A549 (cell line): Measurements from ENCODE around the gene TRIP10. TPM values are rescaled to one million over a fixed set of nuclear protein-coding genes. Genes with fewer than 3 reads are reported as not detected.

Experiments
- ATAC-seq, 2 experiments: fragments of 200-7000 bp in 1 of 2; fragments of >200 bp in 1 of 2; cut with Nextera tagmentation in 1 of 2; cut with Tn5 transposase in 1 of 2; 3 replicates each; pipeline versions ENCODE4 v1.8.0 to v1.9.1; 2018 to 2020; ENCODE audit warnings: mild to moderate bottlenecking in 1 of 2, moderate library complexity in 1 of 2
- CTCF ChIA-PET: fragments of 300-600 bp; sonication (Branson Sonifier 250); formaldehyde crosslinking; extraction: SDS; loops from one replicate; lab custom pipeline; 2021; ENCODE audit warnings: antibody characterized with exemption, inconsistent platforms; lab: Yijun Ruan, JAX
- POLR2A ChIA-PET: fragments of 350-600 bp; formaldehyde crosslinking; extraction: SDS; loops from one replicate; lab custom pipeline; 2021; ENCODE audit warnings: antibody characterized with exemption, inconsistent platforms; lab: Yijun Ruan, JAX
- DNase-seq, 2 experiments: peaks; one replicate each; pipeline versions ENCODE4 v3.0.0 to v3.0.0-alpha.2; 2011 to 2016; ENCODE audit warnings: low read depth in 1 of 2, low spot score in 1 of 2
- FAIRE-seq: peaks from 2 replicates; lab custom pipeline; 2011; peaks lifted over from hg19 to GRCh38; lab: Jason Lieb, UNC
- H3K27ac ChIP-seq, 2 experiments: fragments of >200 bp; sonication (Bioruptor Twin); formaldehyde crosslinking; 3 replicates each; pipeline ENCODE4 v1.5.1; 2016 to 2017
- H3K4me1 ChIP-seq: fragments of >200 bp; sonication (Bioruptor Twin); formaldehyde crosslinking; 3 replicates; pipeline ENCODE4 v1.6.1; 2016
- H3K4me2 ChIP-seq: fragments of >200 bp; sonication (Bioruptor Twin); formaldehyde crosslinking; 3 replicates; pipeline ENCODE4 v1.6.1; 2016
- H3K4me3 ChIP-seq: fragments of >200 bp; sonication (Bioruptor Twin); formaldehyde crosslinking; 3 replicates; pipeline ENCODE4 v1.5.1; 2016
- H3K9me3 ChIP-seq: fragments of >200 bp; sonication (Bioruptor Twin); formaldehyde crosslinking; 3 replicates; pipeline ENCODE4 v1.6.1; 2016
- ATOH8 ChIP-seq: fragments of 250-450 bp; sonication (Bioruptor Pico); IDR thresholded peaks from 2 replicates; pipeline ENCODE4 v1.5.0; 2020; ENCODE audit warnings: low read depth, mild to moderate bottlenecking, moderate library complexity
- BHLHE40 ChIP-seq: IDR thresholded peaks from 2 replicates; pipeline ENCODE4 v1.6.1; 2012; ENCODE audit warnings: low read depth, low read length, inconsistent platforms
- CBX2 ChIP-seq: fragments of 200-600 bp; sonication (generic); IDR thresholded peaks from 2 replicates; pipeline ENCODE4 v1.6.1; 2016; ENCODE audit warnings: low read depth, mild to moderate bottlenecking, borderline replicate concordance
- CBX8 ChIP-seq: fragments of 200-600 bp; sonication (generic); IDR thresholded peaks from 2 replicates; pipeline ENCODE4 v1.6.1; 2016
- CHD4 ChIP-seq: fragments of 200-600 bp; sonication (generic); IDR thresholded peaks from 2 replicates; pipeline ENCODE4 v1.6.1; 2016; ENCODE audit warnings: antibody characterized with exemption, mild to moderate bottlenecking, borderline replicate concordance
- CTCF ChIP-seq: fragments of >200 bp; sonication (Bioruptor Twin); formaldehyde crosslinking; IDR thresholded peaks from 3 replicates; pipeline ENCODE4 v1.5.1; 2016
- EHMT2 ChIP-seq: fragments of 200-600 bp; sonication (generic); IDR thresholded peaks from 2 replicates; pipeline ENCODE4 v1.6.1; 2016; ENCODE audit warnings: antibody characterized with exemption, low read depth, mild to moderate bottlenecking, moderate library complexity
- EP300 ChIP-seq, 2 experiments: fragments of >200 bp; sonication (Bioruptor Twin); formaldehyde crosslinking; IDR thresholded peaks; 2 replicates in 1 of 2; 3 replicates in 1 of 2; pipeline ENCODE4 v1.6.1; 2016 to 2017
- FOSB ChIP-seq: fragments of 250-450 bp; sonication (Bioruptor Pico); IDR thresholded peaks from 2 replicates; pipeline ENCODE4 v1.5.0; 2020; ENCODE audit warnings: mild to moderate bottlenecking, moderate library complexity
- FOXS1 ChIP-seq: fragments of 250-450 bp; sonication (Bioruptor Pico); IDR thresholded peaks from 2 replicates; pipeline ENCODE4 v1.5.0; 2020; ENCODE audit warnings: mild to moderate bottlenecking, moderate library complexity
- HDAC2 ChIP-seq: fragments of 200-600 bp; sonication (generic); IDR thresholded peaks from 2 replicates; pipeline ENCODE4 v1.6.1; 2016
- HOXA7 ChIP-seq: fragments of 250-450 bp; sonication (Bioruptor Pico); IDR thresholded peaks from 2 replicates; pipeline ENCODE4 v1.5.0; 2020; ENCODE audit warnings: mild to moderate bottlenecking, moderate library complexity
- KDM1A ChIP-seq: fragments of 200-600 bp; sonication (generic); IDR thresholded peaks from 2 replicates; pipeline ENCODE4 v1.6.1; 2016; ENCODE audit warnings: low read depth, mild to moderate bottlenecking
- KDM5A ChIP-seq: fragments of 200-600 bp; sonication (generic); IDR thresholded peaks from 2 replicates; pipeline ENCODE4 v1.6.1; 2016; ENCODE audit warnings: antibody characterized with exemption, mild to moderate bottlenecking
- MAZ ChIP-seq: fragments of 150-350 bp; IDR thresholded peaks from 2 replicates; pipeline ENCODE4 v1.6.1; 2014; ENCODE audit warnings: antibody characterized with exemption, low read depth, low read length, borderline replicate concordance
- NR3C1 ChIP-seq: fragments of >200 bp; sonication (Bioruptor Twin); formaldehyde crosslinking; IDR thresholded peaks from 3 replicates; pipeline ENCODE4 v1.6.1; 2017
- ZC3H11A ChIP-seq: fragments of 450-650 bp; IDR thresholded peaks from 2 replicates; pipeline ENCODE4 v1.6.1; 2014; ENCODE audit warnings: antibody characterized with exemption, mild to moderate bottlenecking
- ZNF302 ChIP-seq: fragments of 250-450 bp; sonication (Bioruptor Pico); IDR thresholded peaks from 2 replicates; pipeline ENCODE4 v1.9.0; 2021; ENCODE audit warnings: inconsistent platforms, mild to moderate bottlenecking, moderate library complexity
- WGBS: methylation state at CpG from one replicate; pipeline ENCODE4 v1.1.6; 2017; ENCODE audit errors: missing lambda C conversion rate; 5-methylcytosine and 5-hydroxymethylcytosine counted together
- polyA plus RNA-seq, 4 experiments: library from polyadenylated mRNA; depleted of rRNA in 3 of 4; stranded (reverse); fragments of >200 nt; fragmentation: RNase III in 1 of 4; extraction: RNeasy Plus Mini Kit Qiagen cat#74134 plus additional on column Dnase treatment in 1 of 4; gene quantifications; 2 replicates in 3 of 4; 3 replicates in 1 of 4; pipeline ENCODE4 v1.2.3, GENCODE V29; 2011 to 2017

Gene TRIP10
- polyA plus RNA-seq, 2 of the 4 experiments (the other 2 are of a cell fraction), result 39.2 to 60.9 TPM

GRCh38 chr19:6731822-6732221 is 7.7 kb upstream of the TRIP10 start:
- TF ChIP-seq EP300 (IDR thresholded peaks at IDR 0.05), result no peak
- TF ChIP-seq NR3C1, result no peak
- TF ChIP-seq CBX2, result no peak
- TF ChIP-seq HOXA7 (CRISPR knock-in tag), result no peak
- no peaks in the 10 kb centered on the region for H3K9me3 ChIP-seq
- H3K4me1 ChIP-seq, result peaks cover 14% of the 10 kb centered on the region; the same call in 2 of the 3 replicates
- no peak overlapping the region for H3K4me2 ChIP-seq
- ChIA-PET POLR2A (no interaction called here), CTCF (interaction anchor here (0.6 to 2.3 kb wide), 2 partner anchors 132 to 215 kb away, joined by 3 to 7 read pairs; no protein-coding TSS in a partner anchor)
- no peak overlapping the region for H3K4me3 ChIP-seq
- no peak overlapping the region for H3K27ac ChIP-seq
- ATAC-seq (no peak), FAIRE-seq (no peak), DNase-seq (no peak)
- 90% methylated on average over 22 of the region's 22 CpGs for WGBS

- ChIA-PET CTCF (interaction anchor here (1.0 to 2.3 kb wide), 4 partner anchors 131 to 607 kb away, joined by 3 to 7 read pairs (median 4); no protein-coding TSS in a partner anchor), POLR2A (no interaction called here)
- no peak for DNase-seq
- 84% methylated on average over 12 of the region's 21 CpGs for WGBS
- Histone ChIP-seq H3K4me3 (no peak overlapping the region), H3K27ac (no peak overlapping the region), H3K4me2 (no peak overlapping the region), H3K9me3 (no peaks in the 10 kb centered on the region), H3K4me1 (peaks cover 14% of the 10 kb centered on the region)
- ATAC-seq, result no peak
- TF ChIP-seq HDAC2 (no peak), FOXS1 (no peak), ZNF302 (CRISPR knock-in tag) (no peak), CTCF (no peak), ATOH8 (no peak), BHLHE40 (no peak), KDM5A (no peak), HOXA7 (CRISPR knock-in tag) (no peak), EHMT2 (no peak), ZC3H11A (no peak), FOSB (CRISPR knock-in tag) (no peak), NR3C1 (no peak), CBX8 (no peak), MAZ (no peak)
- no peak for FAIRE-seq
Observed at GRCh38 chr19:6732803-6733337, 6.6 kb upstream of the TRIP10 start.

- FAIRE-seq, result no peak
- CTCF ChIA-PET, result interaction anchor here (0.8 to 2.3 kb wide), 5 partner anchors 110 to 608 kb away, joined by 3 to 7 read pairs (median 3); no protein-coding TSS in a partner anchor
Observed at GRCh38 chr19:6733338-6734095, 6.0 kb upstream of the TRIP10 start.

More at GRCh38 chr19:6733338-6734095, 6.0 kb upstream of the TRIP10 start:
- H3K27ac ChIP-seq, result peak overlapping the region in 1 of 2 experiments; percentile 45; a peak in 2 of 6 replicates
- ATAC-seq (no peak), DNase-seq (no peak)
- 90% methylated on average over 14 of the region's 29 CpGs for WGBS
- H3K4me1 ChIP-seq, result peaks cover 21% of the 10 kb centered on the region
- no peak overlapping the region for H3K4me2 ChIP-seq
- H3K4me3 ChIP-seq, result no peak overlapping the region
- no peaks in the 10 kb centered on the region for H3K9me3 ChIP-seq
- no peak for TF ChIP-seq FOSB (CRISPR knock-in tag)
- TF ChIP-seq KDM1A, result 0 out of 2 replicates have a peak, but pooled peaks have one; percentile 26
- TF ChIP-seq CHD4, result 0 out of 2 replicates have a peak, but pooled peaks have one; percentile 42
- no peak for TF ChIP-seq NR3C1
- POLR2A ChIA-PET, result no interaction called here
